Activated effector memory CD4-positive, alpha-beta T cell treated with Interleukin-2 at 50 U/mL for 16 hours (primary cell): ENCODE data around the gene PGM1.

ENCODE experiments used
- DNase-seq: peaks from one replicate; pipeline ENCODE4 v3.0.0-alpha.2; 2020

Gene PGM1

GRCh38 chr1:63705078-63705477, 111.9 kb downstream of the PGM1 start:
- DNase-seq, result no peak

GRCh38 chr1:63709267-63709828, 116.1 kb downstream of the PGM1 start:
- no peak for DNase-seq
